HEK293 (cell line): ENCODE data around the gene VAMP7.

Experiments
- CTCF ChIA-PET: fragments of 350-600 bp; formaldehyde crosslinking; extraction: SDS; loops from one replicate; lab custom pipeline; 2021; ENCODE audit warnings: antibody characterized with exemption; lab: Yijun Ruan, JAX
- POLR2A ChIA-PET: fragments of 300-600 bp; formaldehyde crosslinking; extraction: SDS; loops from one replicate; lab custom pipeline; 2020; ENCODE audit warnings: antibody characterized with exemption, inconsistent platforms; lab: Yijun Ruan, JAX
- H3K27ac ChIP-seq: fragments of 200-500 bp; sonication (Bioruptor generic); 2 replicates; pipeline ENCODE4 v1.5.1; 2014; ENCODE audit warnings: low read depth, low read length, control low read depth, inconsistent platforms; ENCODE audit errors: extremely low read depth
- H3K36me3 ChIP-seq, 2 experiments: fragments of 200-500 bp in 1 of 2; sonication (Bioruptor generic) in 1 of 2; 1 replicate in 1 of 2; 2 replicates in 1 of 2; pipeline ENCODE4 v1.5.1; 2014 to 2017; ENCODE audit warnings: inconsistent platforms in 2 of 2, low read length in 2 of 2; ENCODE audit not compliant: control insufficient read depth in 2 of 2, insufficient read depth in 1 of 2
- H3K4me1 ChIP-seq: fragments of 200-500 bp; sonication (Bioruptor generic); 2 replicates; pipeline ENCODE4 v1.5.1; 2014; ENCODE audit warnings: mild to moderate bottlenecking, low read length, inconsistent platforms; ENCODE audit not compliant: control insufficient read depth, insufficient read depth
- H3K4me3 ChIP-seq: 2 replicates; pipeline ENCODE4 v1.5.1; 2011; ENCODE audit warnings: low read depth, mild to moderate bottlenecking, control low read depth, low read length, moderate library complexity
- H3K9me3 ChIP-seq: fragments of 200-500 bp; sonication (Bioruptor generic); 2 replicates; pipeline ENCODE4 v1.5.1; 2014; ENCODE audit warnings: low read depth, low read length, inconsistent platforms; ENCODE audit not compliant: control insufficient read depth, insufficient read depth
- KLF17 ChIP-seq: fragments of 450-650 bp; formaldehyde crosslinking; IDR thresholded peaks from 2 replicates; pipeline ENCODE4 v1.5.1; 2016; ENCODE audit warnings: missing biosample characterization, missing genetic modification characterization
- SCRT2 ChIP-seq: fragments of 450-650 bp; formaldehyde crosslinking; IDR thresholded peaks from 2 replicates; pipeline ENCODE4 v1.5.1; 2016; ENCODE audit warnings: missing biosample characterization, missing genetic modification characterization
- SETDB1 ChIP-seq: IDR thresholded peaks from one replicate; pipeline ENCODE4 v1.6.1; 2017; ENCODE audit warnings: mild to moderate bottlenecking, low read length, moderate library complexity, mixed read lengths; ENCODE audit not compliant: insufficient read length
- SP7 ChIP-seq: fragments of 450-650 bp; formaldehyde crosslinking; IDR thresholded peaks from 2 replicates; pipeline ENCODE4 v1.5.1; 2016; ENCODE audit warnings: missing biosample characterization, missing genetic modification characterization
- ZBTB10 ChIP-seq: fragments of 450-650 bp; formaldehyde crosslinking; IDR thresholded peaks from 2 replicates; pipeline ENCODE4 v1.5.1; 2016; ENCODE audit warnings: missing biosample characterization, missing genetic modification characterization
- ZBTB6 ChIP-seq: fragments of 450-650 bp; formaldehyde crosslinking; IDR thresholded peaks from 2 replicates; pipeline ENCODE4 v1.5.1; 2017; ENCODE audit warnings: missing biosample characterization, missing genetic modification characterization
- ZNF140 ChIP-seq: fragments of 450-650 bp; formaldehyde crosslinking; IDR thresholded peaks from 2 replicates; pipeline ENCODE4 v1.5.1; 2016; ENCODE audit warnings: missing biosample characterization, missing genetic modification characterization
- ZNF157 ChIP-seq: fragments of 450-650 bp; formaldehyde crosslinking; IDR thresholded peaks from 2 replicates; pipeline ENCODE4 v1.5.1; 2016; ENCODE audit warnings: missing biosample characterization, missing genetic modification characterization
- ZNF221 ChIP-seq: fragments of 450-650 bp; formaldehyde crosslinking; IDR thresholded peaks from 2 replicates; pipeline ENCODE4 v1.5.1; 2017; ENCODE audit warnings: missing biosample characterization, missing genetic modification characterization, borderline replicate concordance
- ZNF391 ChIP-seq: fragments of 450-650 bp; formaldehyde crosslinking; IDR thresholded peaks from 2 replicates; pipeline ENCODE4 v1.5.1; 2016; ENCODE audit warnings: low read depth, missing biosample characterization, missing genetic modification characterization, borderline replicate concordance
- ZNF404 ChIP-seq: fragments of 450-650 bp; formaldehyde crosslinking; IDR thresholded peaks from 2 replicates; pipeline ENCODE4 v1.5.1; 2017; ENCODE audit warnings: missing biosample characterization, missing genetic modification characterization
- ZNF501 ChIP-seq: fragments of 450-650 bp; formaldehyde crosslinking; IDR thresholded peaks from 2 replicates; pipeline ENCODE4 v1.5.1; 2016; ENCODE audit warnings: missing biosample characterization, missing genetic modification characterization
- ZNF549 ChIP-seq: fragments of 450-650 bp; IDR thresholded peaks from 2 replicates; pipeline ENCODE4 v1.5.1; 2018; ENCODE audit warnings: missing biosample characterization, missing genetic modification characterization, mild to moderate bottlenecking, inconsistent platforms, moderate library complexity
- ZNF639 ChIP-seq: fragments of 450-650 bp; formaldehyde crosslinking; IDR thresholded peaks from 2 replicates; pipeline ENCODE4 v1.5.1; 2016; ENCODE audit warnings: missing biosample characterization, missing genetic modification characterization
- ZNF645 ChIP-seq: fragments of 450-650 bp; formaldehyde crosslinking; IDR thresholded peaks from 2 replicates; pipeline ENCODE4; 2016; ENCODE audit warnings: missing biosample characterization, missing genetic modification characterization
- ZNF701 ChIP-seq: fragments of 450-650 bp; formaldehyde crosslinking; IDR thresholded peaks from 2 replicates; pipeline ENCODE4 v1.5.1; 2016; ENCODE audit warnings: missing biosample characterization, missing genetic modification characterization
- ZNF747 ChIP-seq: fragments of 450-650 bp; formaldehyde crosslinking; IDR thresholded peaks from 2 replicates; pipeline ENCODE4 v1.5.1; 2016; ENCODE audit warnings: missing biosample characterization, missing genetic modification characterization
- ZNF791 ChIP-seq: fragments of 450-650 bp; formaldehyde crosslinking; IDR thresholded peaks from 2 replicates; pipeline ENCODE4 v1.5.1; 2016; ENCODE audit warnings: missing biosample characterization, missing genetic modification characterization

Gene VAMP7

GRCh38 chrX:155864655-155865054, 16.5 kb upstream of the VAMP7 start (continued):
- no peak for TF ChIP-seq ZBTB10 (tag by site-specific recombination)
- no peak for TF ChIP-seq ZNF157 (tag by site-specific recombination)
- no peak for TF ChIP-seq ZNF747 (tag by site-specific recombination)
- TF ChIP-seq ZNF549 = no peak
- TF ChIP-seq ZNF791 (tag by site-specific recombination) = no peak
- TF ChIP-seq, all 188 proteins: peak for 0

- CTCF ChIA-PET = no interaction called here
- TF ChIP-seq SCRT2 (no peak), ZNF404 (tag by site-specific recombination) (no peak), ZNF501 (tag by site-specific recombination) (no peak), ZBTB6 (tag by site-specific recombination) (no peak), ZNF140 (tag by site-specific recombination) (no peak)
Measured at GRCh38 chrX:155865193-155865592, 16.0 kb upstream of the VAMP7 start.

GRCh38 chrX:155867821-155868220, 13.3 kb upstream of the VAMP7 start:
- H3K9me3 ChIP-seq = no peaks in the 10 kb centered on the region; the same call in 1 of the 2 replicates
- ChIA-PET CTCF (no interaction called here), POLR2A (no interaction called here)
- no peak for TF ChIP-seq ZNF391
- no peak for TF ChIP-seq KLF17 (tag by site-specific recombination)
- TF ChIP-seq ZNF639 (tag by site-specific recombination) = no peak
- peak; percentile 87 for TF ChIP-seq SETDB1
- TF ChIP-seq ZNF701 = no peak
- TF ChIP-seq ZNF221 (tag by site-specific recombination) = no peak
- TF ChIP-seq SP7 (tag by site-specific recombination) = no peak
- TF ChIP-seq ZNF645 = no peak
- TF ChIP-seq, all 188 proteins: peak for 1
- no peak overlapping the region for H3K27ac ChIP-seq
- H3K4me3 ChIP-seq = no peak overlapping the region
- H3K4me1 ChIP-seq = no peaks in the 10 kb centered on the region
- no peaks in the 10 kb centered on the region for H3K36me3 ChIP-seq

More at GRCh38 chrX:155865193-155865592, 16.0 kb upstream of the VAMP7 start:
- Histone ChIP-seq H3K4me1 (no peaks in the 10 kb centered on the region), H3K27ac (no peak overlapping the region), H3K4me3 (no peak overlapping the region), H3K36me3 (no peaks in the 10 kb centered on the region), H3K9me3 (no peaks in the 10 kb centered on the region; the same call in 1 of the 2 replicates)
- POLR2A ChIA-PET = no interaction called here
